Caco-2 (cell line): ENCODE data around the gene DUOX1. TPM values are rescaled to one million over a fixed set of nuclear protein-coding genes. Genes with fewer than 3 reads are reported as not detected.

Experiments used
- BruUV-seq: library from RNA; stranded (reverse); fragments of 400-500 nt; replicated peaks from 2 replicates; lab custom pipeline; 2021; lab: Mats Ljungman, UMichigan
- CTCF ChIA-PET: fragments of 300-600 bp; sonication (Branson Sonifier 250); formaldehyde crosslinking; loops from one replicate; lab custom pipeline; 2022; ENCODE audit warnings: antibody characterized with exemption; lab: Charles Lee
- POLR2A ChIA-PET: fragments of 300-600 bp; sonication (Branson Sonifier 250); formaldehyde crosslinking; loops from one replicate; lab custom pipeline; 2022; ENCODE audit warnings: antibody characterized with exemption; lab: Charles Lee
- DNase-seq, 2 experiments: peaks; one replicate each; pipeline versions ENCODE4 v3.0.0 to v3.0.0-alpha.2; 2020 to 2022
- H3K27me3 ChIP-seq: replicated peaks from 2 replicates; pipeline ENCODE4 v1.6.0; 2011; ENCODE audit warnings: low read length; ENCODE audit not compliant: control insufficient read depth, insufficient read depth
- H3K36me3 ChIP-seq: 2 replicates; pipeline ENCODE4 v1.5.1; 2011; ENCODE audit warnings: low read length; ENCODE audit not compliant: control insufficient read depth, insufficient read depth
- H3K4me1 ChIP-seq: fragments of 250-450 bp; sonication (Bioruptor Pico); 2 replicates; pipeline ENCODE4 v1.5.1; 2020; ENCODE audit warnings: mild to moderate bottlenecking
- H3K4me3 ChIP-seq: 2 replicates; pipeline ENCODE4 v1.5.1; 2011; ENCODE audit warnings: low read depth, mild to moderate bottlenecking, control low read depth, low read length
- H3K9me3 ChIP-seq: fragments of 250-450 bp; sonication (Bioruptor Pico); 2 replicates; pipeline ENCODE4 v1.5.1; 2020; ENCODE audit warnings: mild to moderate bottlenecking, moderate library complexity
- H3K27ac Mint-ChIP-seq: one replicate; pipeline ENCODE4 v1.8.0; 2022; ENCODE audit warnings: mixed read lengths; ENCODE audit not compliant: unreplicated experiment
- H3K27me3 Mint-ChIP-seq: one replicate; pipeline ENCODE4 v1.8.0; 2022; ENCODE audit warnings: mixed read lengths; ENCODE audit not compliant: insufficient read depth, unreplicated experiment
- H3K36me3 Mint-ChIP-seq: one replicate; pipeline ENCODE4 v1.8.0; 2022; ENCODE audit warnings: mild to moderate bottlenecking, mixed read lengths; ENCODE audit not compliant: insufficient read depth, unreplicated experiment
- H3K4me1 Mint-ChIP-seq: one replicate; pipeline ENCODE4 v1.8.0; 2022; ENCODE audit warnings: low read depth, mixed read lengths; ENCODE audit not compliant: unreplicated experiment
- H3K4me3 Mint-ChIP-seq: one replicate; pipeline ENCODE4 v1.8.0; 2022; ENCODE audit warnings: mild to moderate bottlenecking, moderate library complexity, mixed read lengths; ENCODE audit not compliant: unreplicated experiment
- H3K9me3 Mint-ChIP-seq: one replicate; pipeline ENCODE4 v1.8.0; 2022; ENCODE audit warnings: mixed read lengths; ENCODE audit not compliant: unreplicated experiment
- CTCF ChIP-seq, 2 experiments: fragments of 200-600 bp in 1 of 2; IDR thresholded peaks; 1 replicate in 1 of 2; 2 replicates in 1 of 2; pipeline versions ENCODE4 v1.5.1 to v1.8.0; 2011 to 2022; ENCODE audit warnings: antibody characterized with exemption in 1 of 2, control low read depth in 1 of 2, inconsistent platforms in 1 of 2, low read depth in 1 of 2, low read length in 1 of 2, mild to moderate bottlenecking in 1 of 2, moderate library complexity in 1 of 2; ENCODE audit not compliant: insufficient read depth in 1 of 2, severe bottlenecking in 1 of 2, unreplicated experiment in 1 of 2
- intact Hi-C: fragments of 100-400 bp; cut with micrococcal nuclease; formaldehyde crosslinking; loops from one replicate; pipeline ENCODE4 v1.10.0; 2022; ENCODE audit not compliant: unreplicated experiment
- total RNA-seq: library from RNA; stranded (reverse); gene quantifications from 2 replicates; pipeline ENCODE4 v1.2.3, GENCODE V29; 2022

Gene DUOX1
- total RNA-seq, 1 experiment from 2014 or later = 0.14 TPM

GRCh38 chr15:45200001-45200798 lies 70.4 kb downstream of the DUOX1 start:
- no peak overlapping the region for H3K27ac Mint-ChIP-seq
- Histone ChIP-seq H3K4me3 (peak overlapping the region; percentile 59), H3K9me3 (no peaks in the 10 kb centered on the region), H3K36me3 (no peaks in the 10 kb centered on the region), H3K4me1 (no peaks in the 10 kb centered on the region), H3K27me3 (no peaks in the 10 kb centered on the region)
- peak; percentile 94 to 96 for DNase-seq
- H3K4me1 Mint-ChIP-seq = peaks cover 7% of the 10 kb centered on the region
- intact Hi-C loops = loop anchor here (1.0 kb wide), 5 partner anchors 33 to 256 kb away; a partner anchor contains a TSS
- ChIA-PET CTCF (interaction anchor here (0.7 to 6.5 kb wide), 7 partner anchors 10 to 267 kb away, joined by 3 to 66 read pairs (median 4); a partner anchor contains a TSS), POLR2A (interaction anchor here (0.7 to 1.1 kb wide), 2 partner anchors 37 to 202 kb away, joined by 5 read pairs; a partner anchor contains a TSS)
- no peak overlapping the region for H3K4me3 Mint-ChIP-seq
- no peak for TF ChIP-seq CTCF (IDR thresholded peaks at IDR 0.05; ENCODE audit: insufficient read depth in 1 of 2, low read depth in 1 of 2, low read length in 1 of 2, severe bottlenecking in 1 of 2, unreplicated experiment in 1 of 2)
- H3K9me3 Mint-ChIP-seq = no peaks in the 10 kb centered on the region
- H3K27me3 Mint-ChIP-seq = no peaks in the 10 kb centered on the region
- H3K36me3 Mint-ChIP-seq = no peaks in the 10 kb centered on the region
- TSS peak; percentile 99 for BruUV-seq

GRCh38 chr15:45200799-45201556 lies 71.2 kb downstream of the DUOX1 start:
- Mint-ChIP-seq H3K36me3 (no peaks in the 10 kb centered on the region), H3K27me3 (no peaks in the 10 kb centered on the region), H3K27ac (no peak overlapping the region), H3K4me3 (no peak overlapping the region), H3K9me3 (no peaks in the 10 kb centered on the region), H3K4me1 (peaks cover 7% of the 10 kb centered on the region)
- POLR2A ChIA-PET = interaction anchor here (0.5 to 1.1 kb wide), 2 partner anchors 83 to 201 kb away, joined by 3 to 5 read pairs; a partner anchor contains a TSS
- DNase-seq = peak; percentile 86 to 88
- H3K36me3 ChIP-seq = no peaks in the 10 kb centered on the region
- intact Hi-C loops = loop anchor here (1.0 kb wide), 5 partner anchors 34 to 255 kb away; a partner anchor contains a TSS
- H3K27me3 ChIP-seq = no peaks in the 10 kb centered on the region
- CTCF ChIA-PET = interaction anchor here (0.6 to 6.5 kb wide), 7 partner anchors 9 to 200 kb away, joined by 3 to 66 read pairs (median 3); no protein-coding TSS in a partner anchor
- BruUV-seq = TSS peak; percentile 96
- H3K4me1 ChIP-seq = 0 out of 2 replicates have a peak, but pooled peaks cover 5% of the 10 kb centered on the region
- TF ChIP-seq CTCF (IDR thresholded peaks at IDR 0.05; ENCODE audit: insufficient read depth in 1 of 2, low read depth in 1 of 2, low read length in 1 of 2, severe bottlenecking in 1 of 2, unreplicated experiment in 1 of 2) = no peak
- peak overlapping the region; percentile 48 for H3K4me3 ChIP-seq
- no peaks in the 10 kb centered on the region for H3K9me3 ChIP-seq

- TF ChIP-seq CTCF (IDR thresholded peaks at IDR 0.05; ENCODE audit: insufficient read depth in 1 of 2, low read depth in 1 of 2, low read length in 1 of 2, severe bottlenecking in 1 of 2, unreplicated experiment in 1 of 2) = no peak
- Histone ChIP-seq H3K9me3 (no peaks in the 10 kb centered on the region), H3K4me3 (peak overlapping the region; percentile 48), H3K27me3 (no peaks in the 10 kb centered on the region), H3K4me1 (0 out of 2 replicates have a peak, but pooled peaks cover 5% of the 10 kb centered on the region), H3K36me3 (no peaks in the 10 kb centered on the region)
- peaks cover 7% of the 10 kb centered on the region for H3K4me1 Mint-ChIP-seq
- no peak overlapping the region for H3K4me3 Mint-ChIP-seq
- H3K27ac Mint-ChIP-seq = no peak overlapping the region
- DNase-seq = no peak
- H3K9me3 Mint-ChIP-seq = no peaks in the 10 kb centered on the region
- ChIA-PET CTCF (interaction anchor here (0.6 to 6.5 kb wide), 5 partner anchors 9 to 199 kb away, joined by 3 to 66 read pairs (median 3); no protein-coding TSS in a partner anchor), POLR2A (interaction anchor here (0.5 to 1.1 kb wide), 2 partner anchors 82 to 200 kb away, joined by 3 to 5 read pairs; a partner anchor contains a TSS)
- H3K36me3 Mint-ChIP-seq = no peaks in the 10 kb centered on the region
- H3K27me3 Mint-ChIP-seq = no peaks in the 10 kb centered on the region
- BruUV-seq = no TSS peak
- intact Hi-C loops = no loop called here
Measured at GRCh38 chr15:45201557-45201859, 71.7 kb downstream of the DUOX1 start.
